ENCODE results near the gene GC. TPM values are rescaled to one million over a fixed set of nuclear protein-coding genes. Genes with fewer than 3 reads are reported as not detected.

Gene GC
- total RNA-seq, 1 experiment from 2014 or later, result not detected

- no peaks in the 10 kb centered on the region for H3K27me3 ChIP-seq (ENCODE audit: insufficient read depth, low read depth)
- no peak overlapping the region for H3K4me3 ChIP-seq
- H3K4me1 ChIP-seq (replicated peaks; ENCODE audit: insufficient read depth), result no peaks in the 10 kb centered on the region
- H3K27ac ChIP-seq, result no peak overlapping the region
- H3K9me2 ChIP-seq (ENCODE audit: insufficient read depth), result no peaks in the 10 kb centered on the region
- no peak for TF ChIP-seq EZH2 (IDR thresholded peaks at IDR 0.05; ENCODE audit: low read depth)
- no peak for TF ChIP-seq CTCF (conservative IDR thresholded peaks at IDR 0.05)
- H3K36me3 ChIP-seq (ENCODE audit: low read depth), result no peaks in the 10 kb centered on the region
- POLR2A ChIA-PET (ENCODE audit: unreplicated experiment), result no interaction called here
- no peaks in the 10 kb centered on the region for H4K20me1 ChIP-seq (ENCODE audit: insufficient read depth)
- intact Hi-C loops (cut with micrococcal nuclease; ENCODE audit: unreplicated experiment), result no loop called here
- H3K9me3 ChIP-seq (ENCODE audit: insufficient read depth, low read depth), result no peaks in the 10 kb centered on the region
- CTCF ChIA-PET, result no interaction called here
- BruUV-seq (replicated peaks), result no TSS peak
- H2AFZ ChIP-seq, result no peak overlapping the region
- H3F3A ChIP-seq (ENCODE audit: insufficient read depth, low read depth), result no peaks in the 10 kb centered on the region
- no peak overlapping the region for H3K4me2 ChIP-seq
- DNase-seq, result no peak
- H3K79me2 ChIP-seq (ENCODE audit: low read depth), result no peaks in the 10 kb centered on the region
Observed at GRCh38 chr4:71830497-71831190, 46.8 kb upstream of the GC start.

GRCh38 chr4:71828470-71828869 lies 44.6 kb upstream of the GC start:
- H3K9me3 ChIP-seq (ENCODE audit: insufficient read depth, low read depth), result no peaks in the 10 kb centered on the region
- no peaks in the 10 kb centered on the region for H3F3A ChIP-seq (ENCODE audit: insufficient read depth, low read depth)
- no peak overlapping the region for H3K27ac ChIP-seq
- H3K79me2 ChIP-seq (ENCODE audit: low read depth), result no peaks in the 10 kb centered on the region
- H3K9me2 ChIP-seq (ENCODE audit: insufficient read depth), result no peaks in the 10 kb centered on the region
- H2AFZ ChIP-seq, result no peak overlapping the region
- H3K4me3 ChIP-seq, result no peak overlapping the region
- POLR2A ChIA-PET (ENCODE audit: unreplicated experiment), result no interaction called here
- no TSS peak for BruUV-seq (replicated peaks)
- DNase-seq, result no peak
- intact Hi-C loops (cut with micrococcal nuclease; ENCODE audit: unreplicated experiment), result no loop called here
- H3K36me3 ChIP-seq (ENCODE audit: low read depth), result no peaks in the 10 kb centered on the region
- CTCF ChIA-PET, result no interaction called here
- H4K20me1 ChIP-seq (ENCODE audit: insufficient read depth), result no peaks in the 10 kb centered on the region
- no peaks in the 10 kb centered on the region for H3K4me1 ChIP-seq (replicated peaks; ENCODE audit: insufficient read depth)
- TF ChIP-seq EZH2 (IDR thresholded peaks at IDR 0.05; ENCODE audit: low read depth) (no peak), CTCF (conservative IDR thresholded peaks at IDR 0.05) (no peak)
- H3K4me2 ChIP-seq, result no peak overlapping the region
- H3K27me3 ChIP-seq (ENCODE audit: insufficient read depth, low read depth), result no peaks in the 10 kb centered on the region

GRCh38 chr4:71827826-71828225 lies 43.9 kb upstream of the GC start:
- no peak for DNase-seq
- ChIA-PET POLR2A (ENCODE audit: unreplicated experiment) (no interaction called here), CTCF (no interaction called here)
- Histone ChIP-seq H3K4me3 (no peak overlapping the region), H3F3A (ENCODE audit: insufficient read depth, low read depth) (no peaks in the 10 kb centered on the region), H3K27ac (no peak overlapping the region), H3K36me3 (ENCODE audit: low read depth) (no peaks in the 10 kb centered on the region), H3K9me2 (ENCODE audit: insufficient read depth) (no peaks in the 10 kb centered on the region), H3K4me2 (no peak overlapping the region), H3K4me1 (replicated peaks; ENCODE audit: insufficient read depth) (no peaks in the 10 kb centered on the region), H3K27me3 (ENCODE audit: insufficient read depth, low read depth) (no peaks in the 10 kb centered on the region), H4K20me1 (ENCODE audit: insufficient read depth) (no peaks in the 10 kb centered on the region), H2AFZ (no peak overlapping the region), H3K9me3 (ENCODE audit: insufficient read depth, low read depth) (no peaks in the 10 kb centered on the region), H3K79me2 (ENCODE audit: low read depth) (no peaks in the 10 kb centered on the region)
- intact Hi-C loops (cut with micrococcal nuclease; ENCODE audit: unreplicated experiment), result no loop called here
- TF ChIP-seq EZH2 (IDR thresholded peaks at IDR 0.05; ENCODE audit: low read depth) (no peak), CTCF (conservative IDR thresholded peaks at IDR 0.05) (no peak)
- no TSS peak for BruUV-seq (replicated peaks)
